HEK293 (cell line): ENCODE measurements around the gene BID.
"Not testable (repeated sequence)": the region's sequence is repeated elsewhere in the genome, so short reads cannot be mapped to it uniquely, and the experiment has no call there.

Experiments
- CTCF ChIA-PET: fragments of 350-600 bp; formaldehyde crosslinking; extraction: SDS; loops from one replicate; lab custom pipeline; 2021; ENCODE audit warnings: antibody characterized with exemption; lab: Yijun Ruan, JAX
- POLR2A ChIA-PET: fragments of 300-600 bp; formaldehyde crosslinking; extraction: SDS; loops from one replicate; lab custom pipeline; 2020; ENCODE audit warnings: antibody characterized with exemption, inconsistent platforms; lab: Yijun Ruan, JAX
- H3K27ac ChIP-seq: fragments of 200-500 bp; sonication (Bioruptor generic); 2 replicates; pipeline ENCODE4 v1.5.1; 2014; ENCODE audit warnings: low read depth, low read length, control low read depth, inconsistent platforms; ENCODE audit errors: extremely low read depth
- H3K36me3 ChIP-seq, 2 experiments: fragments of 200-500 bp in 1 of 2; sonication (Bioruptor generic) in 1 of 2; 1 replicate in 1 of 2; 2 replicates in 1 of 2; pipeline ENCODE4 v1.5.1; 2014 to 2017; ENCODE audit warnings: inconsistent platforms in 2 of 2, low read length in 2 of 2; ENCODE audit not compliant: control insufficient read depth in 2 of 2, insufficient read depth in 1 of 2
- H3K4me1 ChIP-seq: fragments of 200-500 bp; sonication (Bioruptor generic); 2 replicates; pipeline ENCODE4 v1.5.1; 2014; ENCODE audit warnings: mild to moderate bottlenecking, low read length, inconsistent platforms; ENCODE audit not compliant: control insufficient read depth, insufficient read depth
- H3K4me3 ChIP-seq: 2 replicates; pipeline ENCODE4 v1.5.1; 2011; ENCODE audit warnings: low read depth, mild to moderate bottlenecking, control low read depth, low read length, moderate library complexity
- H3K9me3 ChIP-seq: fragments of 200-500 bp; sonication (Bioruptor generic); 2 replicates; pipeline ENCODE4 v1.5.1; 2014; ENCODE audit warnings: low read depth, low read length, inconsistent platforms; ENCODE audit not compliant: control insufficient read depth, insufficient read depth
- KLF1 ChIP-seq: fragments of 450-650 bp; formaldehyde crosslinking; IDR thresholded peaks from 2 replicates; pipeline ENCODE4 v1.5.1; 2016; ENCODE audit warnings: missing biosample characterization, missing genetic modification characterization
- MEIS1 ChIP-seq: sonication (generic); formaldehyde crosslinking; IDR thresholded peaks from 2 replicates; pipeline ENCODE4 v1.8.1; 2022; ENCODE audit warnings: missing genetic modification reagents, mild to moderate bottlenecking, borderline replicate concordance
- SP2 ChIP-seq: fragments of 450-650 bp; formaldehyde crosslinking; IDR thresholded peaks from 2 replicates; pipeline ENCODE4 v1.5.1; 2016; ENCODE audit warnings: missing biosample characterization, missing genetic modification characterization
- ZBTB17 ChIP-seq: fragments of 450-650 bp; formaldehyde crosslinking; IDR thresholded peaks from 2 replicates; pipeline ENCODE4 v1.5.1; 2016; ENCODE audit warnings: missing biosample characterization, missing genetic modification characterization
- ZBTB20 ChIP-seq: fragments of 450-650 bp; formaldehyde crosslinking; IDR thresholded peaks from 2 replicates; pipeline ENCODE4 v1.5.1; 2016; ENCODE audit warnings: missing biosample characterization, missing genetic modification characterization
- ZBTB7A ChIP-seq: fragments of 450-650 bp; formaldehyde crosslinking; IDR thresholded peaks from 2 replicates; pipeline ENCODE4 v1.5.1; 2016; ENCODE audit warnings: low read depth, missing biosample characterization, missing genetic modification characterization
- ZFP69B ChIP-seq: fragments of 450-650 bp; formaldehyde crosslinking; IDR thresholded peaks from 2 replicates; pipeline ENCODE4 v1.5.1; 2016; ENCODE audit warnings: missing biosample characterization, missing genetic modification characterization
- ZNF121 ChIP-seq: fragments of 450-650 bp; formaldehyde crosslinking; IDR thresholded peaks from 2 replicates; pipeline ENCODE4 v1.5.1; 2016; ENCODE audit warnings: missing biosample characterization, missing genetic modification characterization
- ZNF132 ChIP-seq: fragments of 450-650 bp; formaldehyde crosslinking; IDR thresholded peaks from 2 replicates; pipeline ENCODE4 v1.5.1; 2017; ENCODE audit warnings: missing biosample characterization, missing genetic modification characterization, borderline replicate concordance
- ZNF138 ChIP-seq: fragments of 450-650 bp; formaldehyde crosslinking; IDR thresholded peaks from 2 replicates; pipeline ENCODE4 v1.5.1; 2016; ENCODE audit warnings: missing biosample characterization, missing genetic modification characterization, borderline replicate concordance
- ZNF362 ChIP-seq: fragments of 450-650 bp; formaldehyde crosslinking; IDR thresholded peaks from 2 replicates; pipeline ENCODE4 v1.5.1; 2016; ENCODE audit warnings: missing biosample characterization, missing genetic modification characterization
- ZNF48 ChIP-seq: fragments of 450-650 bp; formaldehyde crosslinking; IDR thresholded peaks from 2 replicates; pipeline ENCODE4 v1.5.1; 2016; ENCODE audit warnings: missing biosample characterization, missing genetic modification characterization
- ZNF514 ChIP-seq: fragments of 450-650 bp; formaldehyde crosslinking; IDR thresholded peaks from 2 replicates; pipeline ENCODE4 v1.5.1; 2016; ENCODE audit warnings: missing biosample characterization, missing genetic modification characterization
- ZNF747 ChIP-seq: fragments of 450-650 bp; formaldehyde crosslinking; IDR thresholded peaks from 2 replicates; pipeline ENCODE4 v1.5.1; 2016; ENCODE audit warnings: missing biosample characterization, missing genetic modification characterization
- TF ChIP-seq, protein P1 (sequence below): fragments of 450-650 bp; formaldehyde crosslinking; conservative IDR thresholded peaks from 2 replicates; pipeline ENCODE4 v1.5.1; 2016; ENCODE audit warnings: low read depth, missing biosample characterization, missing genetic modification characterization
- TF ChIP-seq, protein P2 (sequence below): fragments of 450-650 bp; formaldehyde crosslinking; IDR thresholded peaks from 2 replicates; pipeline ENCODE4 v1.5.1; 2016; ENCODE audit warnings: missing biosample characterization, missing genetic modification characterization
- TF ChIP-seq, protein P3 (sequence below): fragments of 450-650 bp; formaldehyde crosslinking; IDR thresholded peaks from 2 replicates; pipeline ENCODE4 v1.5.1; 2016; ENCODE audit warnings: missing biosample characterization, missing genetic modification characterization, borderline replicate concordance

Gene BID

GRCh38 chr22:17769013-17769715 lies 5.1 kb downstream of the BID start (continued):
- TF ChIP-seq, protein P1, sequence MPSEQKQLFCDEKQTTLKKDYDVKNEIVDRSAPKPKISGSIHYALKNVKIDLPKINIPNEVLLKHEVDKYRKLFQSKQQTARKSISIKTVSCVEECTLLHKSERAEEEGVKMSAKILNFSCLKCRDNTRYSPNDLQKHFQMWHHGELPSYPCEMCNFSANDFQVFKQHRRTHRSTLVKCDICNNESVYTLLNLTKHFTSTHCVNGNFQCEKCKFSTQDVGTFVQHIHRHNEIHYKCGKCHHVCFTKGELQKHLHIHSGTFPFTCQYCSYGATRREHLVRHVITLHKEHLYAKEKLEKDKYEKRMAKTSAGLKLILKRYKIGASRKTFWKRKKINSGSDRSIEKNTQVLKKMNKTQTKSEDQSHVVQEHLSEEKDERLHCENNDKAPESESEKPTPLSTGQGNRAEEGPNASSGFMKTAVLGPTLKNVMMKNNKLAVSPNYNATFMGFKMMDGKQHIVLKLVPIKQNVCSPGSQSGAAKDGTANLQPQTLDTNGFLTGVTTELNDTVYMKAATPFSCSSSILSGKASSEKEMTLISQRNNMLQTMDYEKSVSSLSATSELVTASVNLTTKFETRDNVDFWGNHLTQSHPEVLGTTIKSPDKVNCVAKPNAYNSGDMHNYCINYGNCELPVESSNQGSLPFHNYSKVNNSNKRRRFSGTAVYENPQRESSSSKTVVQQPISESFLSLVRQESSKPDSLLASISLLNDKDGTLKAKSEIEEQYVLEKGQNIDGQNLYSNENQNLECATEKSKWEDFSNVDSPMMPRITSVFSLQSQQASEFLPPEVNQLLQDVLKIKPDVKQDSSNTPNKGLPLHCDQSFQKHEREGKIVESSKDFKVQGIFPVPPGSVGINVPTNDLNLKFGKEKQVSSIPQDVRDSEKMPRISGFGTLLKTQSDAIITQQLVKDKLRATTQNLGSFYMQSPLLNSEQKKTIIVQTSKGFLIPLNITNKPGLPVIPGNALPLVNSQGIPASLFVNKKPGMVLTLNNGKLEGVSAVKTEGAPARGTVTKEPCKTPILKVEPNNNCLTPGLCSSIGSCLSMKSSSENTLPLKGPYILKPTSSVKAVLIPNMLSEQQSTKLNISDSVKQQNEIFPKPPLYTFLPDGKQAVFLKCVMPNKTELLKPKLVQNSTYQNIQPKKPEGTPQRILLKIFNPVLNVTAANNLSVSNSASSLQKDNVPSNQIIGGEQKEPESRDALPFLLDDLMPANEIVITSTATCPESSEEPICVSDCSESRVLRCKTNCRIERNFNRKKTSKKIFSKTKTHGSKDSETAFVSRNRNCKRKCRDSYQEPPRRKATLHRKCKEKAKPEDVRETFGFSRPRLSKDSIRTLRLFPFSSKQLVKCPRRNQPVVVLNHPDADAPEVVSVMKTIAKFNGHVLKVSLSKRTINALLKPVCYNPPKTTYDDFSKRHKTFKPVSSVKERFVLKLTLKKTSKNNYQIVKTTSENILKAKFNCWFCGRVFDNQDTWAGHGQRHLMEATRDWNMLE = peak; percentile 52; the same call in 1 of the 2 replicates
- TF ChIP-seq, protein P2, sequence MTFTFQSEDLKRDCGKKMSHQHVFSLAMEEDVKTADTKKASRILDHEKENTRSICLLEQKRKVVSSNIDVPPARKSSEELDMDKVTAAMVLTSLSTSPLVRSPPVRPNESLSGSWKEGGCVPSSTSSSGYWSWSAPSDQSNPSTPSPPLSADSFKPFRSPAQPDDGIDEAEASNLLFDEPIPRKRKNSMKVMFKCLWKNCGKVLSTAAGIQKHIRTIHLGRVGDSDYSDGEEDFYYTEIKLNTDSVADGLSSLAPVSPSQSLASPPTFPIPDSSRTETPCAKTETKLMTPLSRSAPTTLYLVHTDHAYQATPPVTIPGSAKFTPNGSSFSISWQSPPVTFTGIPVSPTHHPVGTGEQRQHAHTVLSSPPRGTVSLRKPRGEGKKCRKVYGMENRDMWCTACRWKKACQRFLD (tag by site-specific recombination) = no peak
- TF ChIP-seq ZNF362 (tag by site-specific recombination) = no peak

DNA sequence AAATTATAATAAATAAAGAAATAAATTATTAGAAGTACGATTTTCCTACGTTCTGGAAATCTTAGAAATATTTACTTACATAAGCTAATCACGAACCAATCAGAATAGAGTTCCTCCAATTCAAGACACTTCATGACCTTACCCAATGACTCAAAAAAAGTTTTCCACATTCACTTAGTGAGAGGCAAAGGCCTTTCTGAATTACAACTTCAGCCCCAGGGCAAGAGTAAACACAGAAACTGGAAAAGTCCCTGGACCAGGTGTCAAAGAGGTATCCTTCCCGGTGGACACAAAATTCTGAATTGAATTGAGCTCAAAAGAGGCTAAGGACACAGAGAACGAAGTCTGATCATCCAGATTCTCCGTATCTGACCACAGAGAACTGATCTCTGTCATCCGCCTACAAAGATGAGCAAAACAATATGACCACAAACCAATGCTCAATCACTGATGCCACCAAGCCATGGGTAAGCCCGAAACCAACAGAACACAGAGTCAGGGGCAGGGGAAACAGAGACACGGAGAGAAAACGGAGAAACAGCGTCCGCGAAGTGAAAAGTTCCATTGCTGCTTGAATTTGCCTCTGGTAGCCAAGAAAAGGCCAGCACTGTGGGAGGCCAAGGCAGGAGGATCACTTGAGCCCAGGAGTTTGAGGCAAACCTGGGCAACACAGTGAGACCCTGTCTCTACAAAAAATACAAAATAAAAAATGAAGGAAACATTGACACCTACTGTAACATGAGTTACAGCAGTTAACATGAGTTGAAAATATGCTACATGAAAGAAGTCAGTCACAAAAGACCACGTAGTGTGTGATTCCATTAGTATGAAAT lies 6.8 kb downstream of the BID start:
- no peaks in the 10 kb centered on the region for H3K4me1 ChIP-seq
- no peaks in the 10 kb centered on the region for H3K9me3 ChIP-seq
- no peak for TF ChIP-seq ZBTB7A (tag by site-specific recombination)
- no peak for TF ChIP-seq ZBTB17
- no peak for TF ChIP-seq ZNF514
- TF ChIP-seq ZNF48 (tag by site-specific recombination) = no peak
- TF ChIP-seq ZNF121 (tag by site-specific recombination) = peak; percentile 91
- no peak for TF ChIP-seq KLF1 (tag by site-specific recombination)
- TF ChIP-seq ZBTB20 (tag by site-specific recombination) = peak; percentile 10; the same call in 1 of the 2 replicates
- no peak for TF ChIP-seq ZNF138
- TF ChIP-seq ZNF132 (tag by site-specific recombination) = no peak
- no peak for TF ChIP-seq ZFP69B
- no peak for TF ChIP-seq MEIS1 (CRISPR knock-in tag)
- TF ChIP-seq ZNF747 (tag by site-specific recombination) = no peak
- TF ChIP-seq, protein P3, sequence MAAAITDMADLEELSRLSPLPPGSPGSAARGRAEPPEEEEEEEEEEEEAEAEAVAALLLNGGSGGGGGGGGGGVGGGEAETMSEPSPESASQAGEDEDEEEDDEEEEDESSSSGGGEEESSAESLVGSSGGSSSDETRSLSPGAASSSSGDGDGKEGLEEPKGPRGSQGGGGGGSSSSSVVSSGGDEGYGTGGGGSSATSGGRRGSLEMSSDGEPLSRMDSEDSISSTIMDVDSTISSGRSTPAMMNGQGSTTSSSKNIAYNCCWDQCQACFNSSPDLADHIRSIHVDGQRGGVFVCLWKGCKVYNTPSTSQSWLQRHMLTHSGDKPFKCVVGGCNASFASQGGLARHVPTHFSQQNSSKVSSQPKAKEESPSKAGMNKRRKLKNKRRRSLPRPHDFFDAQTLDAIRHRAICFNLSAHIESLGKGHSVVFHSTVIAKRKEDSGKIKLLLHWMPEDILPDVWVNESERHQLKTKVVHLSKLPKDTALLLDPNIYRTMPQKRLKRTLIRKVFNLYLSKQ (tag by site-specific recombination) = no peak
- TF ChIP-seq SP2 (tag by site-specific recombination) = no peak
- ChIA-PET POLR2A (no interaction called here), CTCF (interaction anchor here (1.0 to 1.3 kb wide), 2 partner anchors 9 to 309 kb away, joined by 3 to 5 read pairs; no protein-coding TSS in a partner anchor)
- H3K36me3 ChIP-seq = peaks cover 0 to 7% of the 10 kb centered on the region in 2 experiments; a peak in 2 of 3 replicates
- no peak overlapping the region for H3K27ac ChIP-seq
- H3K4me3 ChIP-seq = no peak overlapping the region

DNA sequence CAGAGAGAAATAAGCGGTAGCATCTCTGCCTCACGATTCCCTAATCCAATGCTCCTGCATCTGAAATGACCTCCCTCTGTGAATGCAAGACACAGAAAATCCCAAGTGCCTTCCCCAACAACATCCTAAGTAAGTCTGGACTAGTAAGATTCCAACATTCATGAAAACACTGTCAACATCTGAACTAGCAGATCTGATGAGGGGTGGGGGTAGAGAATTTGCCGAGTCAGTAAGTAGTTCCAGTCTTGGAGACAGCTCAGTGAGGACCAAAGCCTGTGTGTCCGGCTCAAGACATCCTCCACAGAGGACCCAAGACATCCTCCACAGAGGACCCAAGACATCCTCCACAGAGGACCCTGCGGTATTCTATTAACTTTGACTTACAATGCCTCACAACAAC lies 9.4 kb downstream of the BID start:
- H3K4me1 ChIP-seq, H3K4me3 ChIP-seq, H3K36me3 ChIP-seq, POLR2A ChIA-PET, H3K27ac ChIP-seq, H3K9me3 ChIP-seq: not testable (repeated sequence)
- CTCF ChIA-PET = interaction anchor here (1.0 to 1.8 kb wide), 4 partner anchors 15 to 66 kb away, joined by 3 to 8 read pairs (median 6); no protein-coding TSS in a partner anchor
